Measurements from ENCODE around the gene SMIM22.

The SMIM22 gene, protein sequence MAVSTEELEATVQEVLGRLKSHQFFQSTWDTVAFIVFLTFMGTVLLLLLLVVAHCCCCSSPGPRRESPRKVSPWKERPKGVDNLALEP

DNA sequence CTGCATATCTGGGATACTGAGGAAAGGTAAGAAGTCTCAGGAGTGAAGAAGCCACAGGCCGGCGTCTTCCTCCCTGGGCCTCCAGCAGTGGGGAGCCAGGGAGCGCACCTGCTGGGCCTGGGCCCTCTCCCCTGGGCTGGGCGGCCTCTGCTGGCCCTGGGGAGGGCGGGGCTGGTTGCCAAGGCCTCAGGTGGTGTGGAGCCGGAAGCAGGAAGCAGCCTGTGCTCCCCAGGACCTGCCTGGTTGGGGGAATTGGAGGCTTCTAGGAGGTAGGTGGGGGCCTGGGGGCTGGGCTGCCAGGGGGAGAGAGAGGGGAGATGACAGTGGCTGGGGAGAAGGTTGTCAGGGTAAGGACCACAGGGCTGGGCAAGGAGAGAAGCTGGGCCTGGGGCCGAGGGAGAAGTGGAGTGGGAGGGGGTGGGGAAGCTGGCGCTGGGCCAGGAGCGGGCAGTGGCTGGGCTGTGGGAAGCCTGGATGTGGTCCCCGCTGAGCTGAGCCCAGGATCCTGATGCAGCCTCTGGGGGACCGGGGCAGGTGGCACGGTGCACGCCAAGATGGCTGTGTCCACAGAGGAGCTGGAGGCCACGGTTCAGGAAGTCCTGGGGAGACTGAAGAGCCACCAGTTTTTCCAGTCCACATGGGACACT is at the start of gene SMIM22:
Gene SMIM22, plus strand, starts transcription at position 189 of the 647 bp plus-strand sequence. Its CDS starts 366 bp downstream, at position 555.
- TF ChIP-seq, protein P1, sequence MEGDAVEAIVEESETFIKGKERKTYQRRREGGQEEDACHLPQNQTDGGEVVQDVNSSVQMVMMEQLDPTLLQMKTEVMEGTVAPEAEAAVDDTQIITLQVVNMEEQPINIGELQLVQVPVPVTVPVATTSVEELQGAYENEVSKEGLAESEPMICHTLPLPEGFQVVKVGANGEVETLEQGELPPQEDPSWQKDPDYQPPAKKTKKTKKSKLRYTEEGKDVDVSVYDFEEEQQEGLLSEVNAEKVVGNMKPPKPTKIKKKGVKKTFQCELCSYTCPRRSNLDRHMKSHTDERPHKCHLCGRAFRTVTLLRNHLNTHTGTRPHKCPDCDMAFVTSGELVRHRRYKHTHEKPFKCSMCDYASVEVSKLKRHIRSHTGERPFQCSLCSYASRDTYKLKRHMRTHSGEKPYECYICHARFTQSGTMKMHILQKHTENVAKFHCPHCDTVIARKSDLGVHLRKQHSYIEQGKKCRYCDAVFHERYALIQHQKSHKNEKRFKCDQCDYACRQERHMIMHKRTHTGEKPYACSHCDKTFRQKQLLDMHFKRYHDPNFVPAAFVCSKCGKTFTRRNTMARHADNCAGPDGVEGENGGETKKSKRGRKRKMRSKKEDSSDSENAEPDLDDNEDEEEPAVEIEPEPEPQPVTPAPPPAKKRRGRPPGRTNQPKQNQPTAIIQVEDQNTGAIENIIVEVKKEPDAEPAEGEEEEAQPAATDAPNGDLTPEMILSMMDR (conservative IDR thresholded peaks at IDR 0.05; ENCODE audit: low read depth, low read length), result no peak
- DNase-seq (ENCODE audit: low read depth), result no peak
- H3K4me3 ChIP-seq (ENCODE audit: low read length), result no peak within 1 kb of the TSS

DNA sequence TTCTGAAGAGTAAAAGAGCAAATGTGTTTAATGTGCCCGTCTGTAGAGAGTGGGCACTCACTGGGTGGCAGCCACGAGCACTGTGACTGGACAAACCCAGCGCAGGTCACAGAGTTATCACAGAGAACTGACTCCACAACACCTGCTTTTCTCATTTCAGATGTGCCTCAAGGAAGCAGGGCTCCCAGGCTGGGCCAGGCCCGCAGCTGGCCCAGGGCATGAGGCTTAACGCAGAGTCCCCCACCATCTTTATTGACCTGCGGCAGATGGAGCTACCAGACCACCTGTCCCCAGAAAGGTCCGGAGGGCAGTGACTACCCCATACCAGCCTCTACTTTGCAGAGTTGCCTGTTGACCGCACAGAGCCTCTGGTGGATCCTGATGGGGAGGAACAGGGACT is 49.0 kb upstream of the SMIM22 start:
- DNase-seq (ENCODE audit: low read depth), result no peak
- H3K4me3 ChIP-seq (ENCODE audit: low read length), result no peak overlapping the region
- TF ChIP-seq, protein P1 (conservative IDR thresholded peaks at IDR 0.05; ENCODE audit: low read depth, low read length), result no peak

DNA sequence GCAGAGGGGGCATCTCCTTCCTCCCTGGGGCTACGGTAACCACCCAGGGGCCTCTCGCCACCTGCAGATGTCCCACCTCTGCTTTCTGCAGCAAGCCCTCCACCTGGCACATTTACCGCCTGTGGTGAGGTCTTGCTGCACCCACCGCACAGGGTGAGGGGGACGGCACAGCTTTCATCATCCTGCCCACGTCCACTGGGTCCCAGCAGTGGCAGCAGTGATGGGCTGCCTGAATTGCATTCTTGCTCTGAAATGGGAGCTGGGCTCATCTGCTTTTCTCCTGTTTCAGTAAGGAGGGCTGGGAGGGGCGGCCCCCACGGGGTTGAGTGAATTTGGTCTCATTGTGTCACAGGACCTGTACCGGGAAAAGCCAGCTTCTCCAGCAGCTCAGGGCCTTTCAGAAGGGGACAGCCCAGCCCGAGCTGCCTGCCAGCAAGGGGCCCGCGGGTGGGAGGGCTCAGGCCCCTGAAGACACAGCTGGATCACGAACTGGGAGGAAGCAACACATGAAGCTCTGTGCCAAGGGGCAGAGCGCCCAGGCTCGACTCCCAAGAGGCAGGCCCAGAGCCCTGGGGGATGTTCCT is 48.1 kb upstream of the SMIM22 start:
- TF ChIP-seq, protein P1 (conservative IDR thresholded peaks at IDR 0.05; ENCODE audit: low read depth, low read length), result no peak
- H3K4me3 ChIP-seq (ENCODE audit: low read length), result no peak overlapping the region
- DNase-seq (ENCODE audit: low read depth), result no peak

DNA sequence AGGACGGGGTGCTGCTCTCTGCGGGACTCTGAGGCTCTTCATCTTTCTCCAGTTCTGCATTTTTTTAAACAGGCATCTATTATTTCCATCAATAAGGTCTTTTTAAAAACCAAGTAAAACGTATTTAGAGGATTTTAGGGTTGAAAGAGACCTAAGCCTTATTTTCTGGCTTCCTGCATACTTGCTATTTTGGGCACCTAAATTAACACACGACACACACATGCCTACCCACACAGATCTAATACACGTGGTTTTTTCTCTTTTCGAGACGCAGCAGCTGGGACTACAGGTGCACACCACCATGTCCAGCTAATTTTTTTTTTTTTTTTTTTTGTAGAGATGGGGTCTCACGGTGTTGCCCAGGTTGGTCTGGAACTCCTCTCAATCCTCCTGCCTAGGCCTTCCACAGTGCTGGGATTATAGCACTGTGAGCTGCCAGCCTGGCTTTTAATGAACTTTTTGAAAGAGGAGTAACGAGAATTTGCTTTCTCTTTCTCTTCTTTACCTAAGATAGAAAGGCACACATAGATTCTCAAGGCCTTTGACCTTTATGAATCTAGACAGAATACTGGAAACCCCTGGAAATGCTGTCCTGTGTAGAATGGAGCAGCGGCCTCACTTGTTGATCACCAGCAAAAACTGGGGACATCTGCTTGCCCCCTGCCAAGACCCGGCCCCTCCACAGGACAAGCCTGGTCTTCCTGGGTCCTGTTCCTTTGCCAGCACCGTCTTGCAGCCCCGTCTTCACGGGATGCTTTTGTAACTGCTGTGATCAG is 47.1 kb upstream of the SMIM22 start:
- H3K4me3 ChIP-seq (ENCODE audit: low read length), result no peak overlapping the region
- DNase-seq (ENCODE audit: low read depth), result no peak
- TF ChIP-seq, protein P1 (conservative IDR thresholded peaks at IDR 0.05; ENCODE audit: low read depth, low read length), result no peak

DNA sequence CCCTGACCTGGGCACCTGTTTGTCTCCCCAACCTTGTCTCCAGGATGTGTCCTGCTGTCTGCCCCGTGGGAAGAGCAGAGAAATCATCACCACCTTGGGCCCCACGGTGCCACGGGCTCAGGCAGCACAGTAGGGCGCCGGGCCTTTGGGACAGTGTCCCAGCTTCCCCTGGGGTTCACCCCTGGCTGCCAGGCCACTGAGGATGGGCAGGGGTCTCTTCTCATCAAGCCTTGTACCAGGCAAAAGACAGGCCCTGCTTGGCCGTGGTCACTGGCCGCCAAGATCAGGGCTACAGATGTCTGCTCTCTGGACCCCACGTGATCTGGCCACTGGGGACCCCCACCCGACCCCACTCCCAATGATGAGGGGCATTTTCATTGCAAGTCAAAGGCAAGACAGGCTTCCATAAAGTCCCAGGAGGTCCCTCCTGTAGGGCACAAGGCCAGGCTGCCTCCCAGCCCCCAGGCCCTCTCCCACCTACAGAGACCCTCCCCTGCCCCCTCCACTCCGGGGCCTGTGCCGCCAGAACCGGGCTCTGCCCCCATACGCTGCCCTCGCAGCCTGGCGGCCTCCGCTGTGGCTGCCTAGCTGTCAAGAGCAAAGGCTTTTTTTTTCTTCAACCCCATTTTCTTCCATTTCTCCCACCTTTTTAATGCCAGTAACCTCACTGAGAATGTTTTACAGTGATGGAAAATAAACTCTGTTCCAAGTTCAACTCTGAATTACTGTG is 46.3 kb upstream of the SMIM22 start:
- no peak overlapping the region for H3K4me3 ChIP-seq (ENCODE audit: low read length)
- DNase-seq (ENCODE audit: low read depth), result no peak
- TF ChIP-seq, protein P1 (conservative IDR thresholded peaks at IDR 0.05; ENCODE audit: low read depth, low read length), result no peak

DNA sequence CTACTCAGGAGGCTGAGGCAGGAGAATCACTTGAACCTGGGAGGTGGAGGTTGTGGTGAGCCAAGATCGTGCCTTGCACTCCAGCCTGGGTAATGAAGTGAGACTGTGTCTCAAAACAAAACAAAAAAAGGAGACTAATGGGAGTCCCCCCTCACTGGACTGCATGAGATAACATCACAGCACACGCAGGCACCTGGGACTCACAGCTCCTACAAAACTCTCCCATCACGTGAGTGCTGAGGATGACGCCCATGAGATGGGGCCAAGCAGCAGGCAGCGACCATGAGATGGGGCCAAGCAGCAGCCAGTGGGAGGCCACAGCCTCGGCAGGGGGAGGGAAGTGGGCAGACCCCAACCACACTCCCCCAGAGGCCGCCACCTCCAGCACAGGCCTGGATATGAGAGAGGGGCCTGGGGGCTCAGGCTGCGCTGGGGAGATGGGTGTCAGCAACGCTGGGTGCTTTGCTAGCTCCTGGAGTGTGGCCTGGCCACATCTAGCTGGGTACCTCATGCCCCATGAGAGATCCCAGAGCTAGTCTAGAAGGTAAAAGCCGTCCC is 45.4 kb upstream of the SMIM22 start:
- H3K4me3 ChIP-seq (ENCODE audit: low read length), result no peak overlapping the region
- DNase-seq (ENCODE audit: low read depth), result no peak
- TF ChIP-seq, protein P1 (conservative IDR thresholded peaks at IDR 0.05; ENCODE audit: low read depth, low read length), result no peak

All from retinal pigment epithelial cell (primary cell).